Measurements from ENCODE around the gene KLF4.
A peak's percentile ranks its signal among the peaks of the same experiment; 100 is the strongest.
"Not testable (repeated sequence)": the region's sequence is repeated elsewhere in the genome, so short reads cannot be mapped to it uniquely, and the experiment has no call there.

KLF4 gene

DNA sequence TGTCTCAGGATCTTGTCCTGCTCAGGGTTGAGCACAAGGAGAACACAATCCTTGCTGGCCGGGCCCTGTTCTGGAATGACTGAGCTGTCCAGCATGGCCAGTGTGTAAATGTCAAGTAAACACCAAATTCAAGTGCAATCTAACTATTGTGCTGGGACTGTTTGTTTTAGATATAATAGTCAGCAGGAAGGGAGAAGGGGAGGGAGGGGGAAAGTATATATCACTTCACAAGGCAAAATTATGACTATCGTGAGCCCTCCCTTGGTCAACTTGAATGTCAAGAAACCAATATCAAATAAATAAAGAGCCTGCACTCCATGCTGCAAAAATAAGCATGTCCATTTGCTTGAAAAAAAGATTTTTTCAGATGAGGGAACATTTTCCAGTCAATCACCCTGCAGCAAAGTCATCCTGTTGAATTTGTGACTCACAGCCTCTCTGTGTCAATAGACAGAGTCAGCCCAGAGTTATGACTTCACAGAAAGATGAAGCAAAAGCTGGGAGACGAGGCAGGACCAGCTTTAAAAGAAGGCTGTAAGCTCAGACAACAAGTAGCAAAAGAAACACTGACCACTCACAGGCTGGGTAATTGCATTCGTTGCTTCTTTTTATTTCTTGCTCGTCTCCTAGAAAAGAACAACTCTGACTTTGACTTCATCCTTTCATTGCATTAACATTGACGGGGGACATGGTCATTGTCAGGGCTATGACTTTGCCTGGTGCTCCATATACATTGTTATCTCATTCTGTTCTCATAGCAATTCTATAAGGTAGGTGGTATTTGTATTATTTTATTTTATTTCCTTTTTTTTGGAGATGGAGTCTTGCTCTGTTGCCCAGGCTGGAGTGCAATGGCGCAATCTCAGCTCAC, 15.3 kb upstream of the KLF4 start:
- Histone ChIP-seq H3K9me3 (ENCODE audit: control insufficient read depth, low read length) (no peaks in the 10 kb centered on the region), H3K36me3 (ENCODE audit: control insufficient read depth, insufficient read depth, low read length) (no peaks in the 10 kb centered on the region), H3K4me3 (ENCODE audit: extremely low read depth, insufficient read depth, low read length, poor library complexity, severe bottlenecking) (no peak overlapping the region), H3K27ac (ENCODE audit: low read depth, low read length, severe bottlenecking) (peak overlapping the region; percentile 30), H3K4me1 (ENCODE audit: control insufficient read depth, insufficient read depth, low read length, poor library complexity, severe bottlenecking) (peaks cover 7% of the 10 kb centered on the region)
- WGBS, 2 experiments (ENCODE audit: insufficient coverage in 2 of 2) = 85 to 93% methylated on average over 4 to 5 of the region's 7 CpGs

DNA sequence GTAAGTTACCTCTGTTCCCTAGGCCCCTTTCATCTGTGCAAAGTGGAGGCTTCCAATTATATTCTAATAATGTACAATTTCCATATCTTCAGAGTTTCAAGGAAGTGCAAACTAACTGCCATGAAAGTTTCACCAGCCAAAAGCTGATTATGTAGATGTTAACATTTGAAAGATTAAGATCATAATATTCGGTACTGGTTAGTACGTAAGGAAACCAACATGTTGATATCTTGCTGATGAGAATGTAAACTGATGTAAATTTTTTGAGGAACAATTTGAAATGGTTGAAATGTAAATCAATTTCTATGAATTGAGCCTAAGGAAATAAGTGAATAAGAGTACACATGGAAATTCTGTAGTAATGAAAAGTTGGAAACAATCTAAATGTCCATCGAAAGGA, 12.9 kb upstream of the KLF4 start:
- H3K36me3 ChIP-seq (ENCODE audit: control insufficient read depth, insufficient read depth, low read length) = no peaks in the 10 kb centered on the region
- no peak overlapping the region for H3K27ac ChIP-seq (ENCODE audit: low read depth, low read length, severe bottlenecking)
- peaks cover 7% of the 10 kb centered on the region for H3K4me1 ChIP-seq (ENCODE audit: control insufficient read depth, insufficient read depth, low read length, poor library complexity, severe bottlenecking)
- no peak overlapping the region for H3K4me3 ChIP-seq (ENCODE audit: extremely low read depth, insufficient read depth, low read length, poor library complexity, severe bottlenecking)
- H3K9me3 ChIP-seq (ENCODE audit: control insufficient read depth, low read length) = no peaks in the 10 kb centered on the region
- WGBS, 2 experiments (ENCODE audit: insufficient coverage in 2 of 2) = 98 to 100% methylated on average over 1 to 3 of the region's 3 CpGs

DNA sequence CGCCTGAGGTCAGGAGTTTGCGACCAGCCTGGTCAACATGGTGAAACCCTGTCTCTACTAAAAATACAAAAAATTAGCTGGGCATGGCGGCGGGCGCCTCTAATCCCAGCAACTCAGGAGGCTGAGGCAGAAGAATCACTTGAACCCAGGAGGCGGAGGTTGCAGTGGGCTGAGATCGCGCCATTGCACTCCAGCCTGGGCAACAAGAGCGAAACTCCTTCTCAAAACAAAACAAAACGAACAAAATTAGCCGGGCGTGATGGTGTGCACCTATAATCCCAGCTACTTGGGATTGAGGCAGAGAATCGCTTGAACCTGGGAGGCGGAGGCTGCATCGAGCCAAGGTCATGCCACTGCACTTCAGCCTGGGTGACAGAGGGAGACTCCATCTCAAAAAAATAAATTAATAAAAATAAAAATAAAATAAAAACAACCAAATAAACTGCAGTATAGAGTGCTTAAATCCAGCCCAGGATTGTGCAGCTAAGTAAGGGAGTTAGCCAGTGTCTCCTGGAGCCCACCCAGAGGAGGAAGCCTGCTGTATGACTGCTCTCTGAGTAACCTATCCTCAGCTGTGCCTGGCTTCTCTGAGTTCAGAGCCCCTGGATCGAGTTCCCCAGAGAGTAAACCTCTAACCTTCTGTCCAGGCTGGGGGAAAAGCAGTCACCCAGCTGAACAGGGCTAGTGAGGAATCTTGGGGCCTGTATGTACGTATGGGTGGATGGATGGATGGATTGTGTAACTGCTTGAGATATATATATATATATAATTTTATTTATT, 11.0 kb upstream of the KLF4 start:
- WGBS, 2 experiments (ENCODE audit: insufficient coverage in 2 of 2) = 91 to 95% methylated on average over 7 to 15 of the region's 17 CpGs

DNA sequence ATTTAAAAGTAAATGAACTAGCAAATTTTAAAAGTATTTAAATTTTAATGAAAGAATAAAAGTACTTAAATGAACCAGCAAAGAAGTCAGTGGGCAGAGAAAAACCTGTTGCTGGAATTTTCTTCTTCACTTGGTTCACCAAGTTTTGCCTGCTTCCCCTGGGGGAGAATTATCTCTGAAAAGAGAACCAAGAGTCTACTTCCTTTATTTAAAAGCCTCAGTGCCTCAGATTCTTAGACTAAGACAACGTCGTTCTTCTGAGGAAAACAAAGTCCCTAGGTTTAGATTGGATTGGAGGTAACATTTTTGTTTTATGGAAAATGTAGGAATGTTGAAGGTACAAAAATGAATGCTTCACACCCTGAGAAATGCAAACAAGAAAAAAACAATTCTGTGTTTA, 7.4 kb upstream of the KLF4 start:
- Histone ChIP-seq H3K36me3 (ENCODE audit: control insufficient read depth, insufficient read depth, low read length) (no peaks in the 10 kb centered on the region), H3K4me3 (ENCODE audit: extremely low read depth, insufficient read depth, low read length, poor library complexity, severe bottlenecking) (no peak overlapping the region), H3K27ac (ENCODE audit: low read depth, low read length, severe bottlenecking) (no peak overlapping the region), H3K9me3 (ENCODE audit: control insufficient read depth, low read length) (no peaks in the 10 kb centered on the region), H3K4me1 (ENCODE audit: control insufficient read depth, insufficient read depth, low read length, poor library complexity, severe bottlenecking) (no peaks in the 10 kb centered on the region)
- no CpG with 5 or more reads among the region's 2 CpGs for WGBS, 2 experiments (ENCODE audit: insufficient coverage in 2 of 2)

More for the DNA sequence above, 11.0 kb upstream of the KLF4 start:
- H3K4me1 ChIP-seq (ENCODE audit: control insufficient read depth, insufficient read depth, low read length, poor library complexity, severe bottlenecking); H3K4me3 ChIP-seq (ENCODE audit: extremely low read depth, insufficient read depth, low read length, poor library complexity, severe bottlenecking); H3K36me3 ChIP-seq (ENCODE audit: control insufficient read depth, insufficient read depth, low read length); H3K9me3 ChIP-seq (ENCODE audit: control insufficient read depth, low read length); H3K27ac ChIP-seq (ENCODE audit: low read depth, low read length, severe bottlenecking): not testable (repeated sequence)

DNA sequence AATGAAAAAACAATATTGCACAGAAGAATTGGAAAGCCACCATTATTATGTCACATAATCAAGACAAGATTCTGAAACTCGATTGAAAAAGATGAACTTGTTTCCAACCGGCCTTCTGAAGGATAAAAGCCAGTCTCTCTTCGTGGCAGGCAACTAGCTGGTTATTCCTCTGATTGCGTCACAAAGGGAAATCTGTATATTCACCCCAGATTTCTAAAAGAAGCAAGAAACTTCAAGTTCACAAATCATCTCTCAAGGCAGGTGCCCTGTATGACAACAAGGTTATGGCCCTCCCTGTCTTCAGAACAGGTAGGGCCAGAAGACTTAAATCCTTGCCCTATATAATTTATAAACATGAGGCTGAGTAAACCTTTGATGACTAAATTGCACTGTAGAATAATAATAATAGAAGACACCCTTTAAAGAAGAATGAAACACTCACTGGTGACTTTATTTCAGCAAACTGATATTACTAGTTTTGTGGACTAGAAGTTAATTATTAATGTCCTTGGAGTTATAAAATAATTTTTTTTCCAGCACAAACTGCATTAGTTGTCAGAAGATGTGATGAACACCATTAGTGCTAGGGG, 2.9 kb upstream of the KLF4 start:
- H3K36me3 ChIP-seq (ENCODE audit: control insufficient read depth, insufficient read depth, low read length) = no peaks in the 10 kb centered on the region
- H3K27ac ChIP-seq (ENCODE audit: low read depth, low read length, severe bottlenecking) = no peak overlapping the region
- H3K9me3 ChIP-seq (ENCODE audit: control insufficient read depth, low read length) = no peaks in the 10 kb centered on the region
- no peak overlapping the region for H3K4me3 ChIP-seq (ENCODE audit: extremely low read depth, insufficient read depth, low read length, poor library complexity, severe bottlenecking)
- peaks cover 4% of the 10 kb centered on the region for H3K4me1 ChIP-seq (ENCODE audit: control insufficient read depth, insufficient read depth, low read length, poor library complexity, severe bottlenecking)
- 90 to 95% methylated on average over 4 of the region's 4 CpGs for WGBS, 2 experiments (ENCODE audit: insufficient coverage in 2 of 2)

DNA sequence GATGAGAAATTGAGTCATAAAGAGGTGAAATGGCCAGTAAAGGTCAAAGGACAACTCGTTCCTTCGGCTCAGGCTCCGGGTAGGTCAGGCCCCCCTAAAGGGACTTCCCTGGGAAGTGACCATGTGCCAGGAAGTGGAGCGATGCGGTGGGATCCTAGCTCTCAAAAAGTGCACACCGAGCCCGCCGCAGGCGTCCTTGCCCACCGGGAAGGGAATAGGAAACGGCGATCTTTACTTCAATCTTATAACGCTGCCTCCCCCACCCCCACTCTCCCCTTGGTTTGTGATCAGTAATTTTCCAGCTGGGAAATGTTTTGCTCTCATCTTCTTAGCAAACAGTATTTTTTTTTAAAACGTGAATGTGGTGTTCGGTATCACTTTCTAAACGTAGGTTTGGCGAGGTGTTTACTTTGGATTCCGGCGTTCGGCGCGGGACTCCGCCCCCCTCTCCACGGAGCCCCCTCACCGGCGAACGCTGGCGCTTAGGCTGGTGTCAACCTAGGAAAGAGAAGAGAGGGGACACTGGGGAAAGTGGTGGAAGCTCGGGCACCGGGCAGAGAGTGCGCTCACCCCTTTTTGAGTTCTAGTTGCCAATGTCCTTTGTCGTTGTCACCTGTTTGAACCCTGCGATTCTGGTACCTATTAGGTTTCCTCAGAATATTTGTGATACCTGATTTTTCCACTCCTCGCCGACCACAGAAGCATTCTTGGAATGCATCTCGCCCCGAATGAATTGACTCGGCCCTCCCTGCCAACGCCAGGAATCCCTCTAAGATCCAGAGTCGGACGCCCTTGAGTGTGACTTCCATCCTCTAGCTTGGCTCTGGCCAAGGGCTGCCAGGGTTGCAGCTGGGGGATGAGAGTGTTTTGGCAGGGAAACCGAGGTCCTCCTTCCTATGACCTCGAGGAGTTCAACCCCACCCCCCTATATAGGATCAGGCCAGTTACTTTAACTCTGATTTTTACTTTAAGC, 1.8 kb upstream of the KLF4 start:
- H3K36me3 ChIP-seq (ENCODE audit: control insufficient read depth, insufficient read depth, low read length) = no peaks in the 10 kb centered on the region
- H3K4me1 ChIP-seq (ENCODE audit: control insufficient read depth, insufficient read depth, low read length, poor library complexity, severe bottlenecking) = peaks cover 4% of the 10 kb centered on the region
- no peak overlapping the region for H3K27ac ChIP-seq (ENCODE audit: low read depth, low read length, severe bottlenecking)
- peak overlapping the region; percentile 49 for H3K4me3 ChIP-seq (ENCODE audit: extremely low read depth, insufficient read depth, low read length, poor library complexity, severe bottlenecking)
- H3K9me3 ChIP-seq (ENCODE audit: control insufficient read depth, low read length) = no peaks in the 10 kb centered on the region
- WGBS, 2 experiments (ENCODE audit: insufficient coverage in 2 of 2) = 6 to 8% methylated on average over 8 to 20 of the region's 43 CpGs

DNA sequence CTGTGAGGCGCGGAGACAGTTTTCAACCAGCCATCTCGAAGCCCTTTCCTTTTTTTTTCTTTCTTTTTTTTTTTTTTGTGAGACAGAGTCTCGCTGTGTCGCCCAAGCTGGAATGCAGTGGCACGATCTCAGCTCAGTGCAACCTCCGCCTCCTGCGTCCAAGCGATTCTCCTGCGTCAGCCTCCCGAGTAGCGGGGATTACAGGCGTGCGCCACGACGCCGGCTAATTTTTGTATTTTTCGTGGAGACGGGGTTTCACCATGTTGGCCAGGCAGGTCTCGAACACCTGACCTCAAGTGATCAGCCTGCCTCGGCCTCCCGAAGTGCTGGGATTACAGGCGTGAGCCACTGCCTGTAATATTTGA, 1.0 kb upstream of the KLF4 start:
- WGBS, 2 experiments (ENCODE audit: insufficient coverage in 2 of 2) = 11% methylated on average over 17 to 19 of the region's 23 CpGs
- H3K9me3 ChIP-seq (ENCODE audit: control insufficient read depth, low read length); H3K36me3 ChIP-seq (ENCODE audit: control insufficient read depth, insufficient read depth, low read length); H3K4me1 ChIP-seq (ENCODE audit: control insufficient read depth, insufficient read depth, low read length, poor library complexity, severe bottlenecking): not testable (repeated sequence)
- peak overlapping the region; percentile 91 for H3K27ac ChIP-seq (ENCODE audit: low read depth, low read length, severe bottlenecking)
- H3K4me3 ChIP-seq (ENCODE audit: extremely low read depth, insufficient read depth, low read length, poor library complexity, severe bottlenecking) = peak overlapping the region; percentile 49

DNA sequence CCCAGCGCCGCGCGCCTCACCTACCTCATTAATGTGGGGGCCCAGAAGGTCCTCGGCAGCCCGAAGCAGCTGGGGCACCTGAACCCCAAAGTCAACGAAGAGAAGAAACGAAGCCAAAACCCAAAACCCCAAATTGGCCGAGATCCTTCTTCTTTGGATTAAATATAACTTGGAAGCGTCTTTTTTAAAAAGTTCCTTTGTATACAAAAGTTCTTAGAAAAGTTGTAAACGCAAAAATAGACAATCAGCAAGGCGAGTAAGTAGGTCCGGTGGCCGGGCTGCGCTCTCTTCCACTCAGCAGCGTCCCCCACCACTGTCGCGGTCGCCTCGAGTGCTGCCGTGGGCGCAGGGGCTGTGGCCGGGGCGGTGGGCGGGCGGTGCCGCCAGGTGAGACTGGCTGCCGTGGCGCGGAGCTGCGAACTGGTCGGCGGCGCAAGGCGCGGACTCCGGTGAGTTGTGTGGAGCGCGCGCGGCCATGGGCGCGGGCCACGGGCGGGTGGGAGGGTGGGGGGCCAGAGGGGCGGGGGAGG, 360 bp downstream of the KLF4 start:
- WGBS, 2 experiments (ENCODE audit: insufficient coverage in 2 of 2) = 0% methylated on average over 4 to 9 of the region's 46 CpGs
- H3K27ac ChIP-seq (ENCODE audit: low read depth, low read length, severe bottlenecking) = no peak overlapping the region
- H3K4me1 ChIP-seq (ENCODE audit: control insufficient read depth, insufficient read depth, low read length, poor library complexity, severe bottlenecking) = peaks cover 4% of the 10 kb centered on the region
- no peaks in the 10 kb centered on the region for H3K36me3 ChIP-seq (ENCODE audit: control insufficient read depth, insufficient read depth, low read length)
- H3K4me3 ChIP-seq (ENCODE audit: extremely low read depth, insufficient read depth, low read length, poor library complexity, severe bottlenecking) = peak overlapping the region; percentile 38
- H3K9me3 ChIP-seq (ENCODE audit: control insufficient read depth, low read length) = no peaks in the 10 kb centered on the region

DNA sequence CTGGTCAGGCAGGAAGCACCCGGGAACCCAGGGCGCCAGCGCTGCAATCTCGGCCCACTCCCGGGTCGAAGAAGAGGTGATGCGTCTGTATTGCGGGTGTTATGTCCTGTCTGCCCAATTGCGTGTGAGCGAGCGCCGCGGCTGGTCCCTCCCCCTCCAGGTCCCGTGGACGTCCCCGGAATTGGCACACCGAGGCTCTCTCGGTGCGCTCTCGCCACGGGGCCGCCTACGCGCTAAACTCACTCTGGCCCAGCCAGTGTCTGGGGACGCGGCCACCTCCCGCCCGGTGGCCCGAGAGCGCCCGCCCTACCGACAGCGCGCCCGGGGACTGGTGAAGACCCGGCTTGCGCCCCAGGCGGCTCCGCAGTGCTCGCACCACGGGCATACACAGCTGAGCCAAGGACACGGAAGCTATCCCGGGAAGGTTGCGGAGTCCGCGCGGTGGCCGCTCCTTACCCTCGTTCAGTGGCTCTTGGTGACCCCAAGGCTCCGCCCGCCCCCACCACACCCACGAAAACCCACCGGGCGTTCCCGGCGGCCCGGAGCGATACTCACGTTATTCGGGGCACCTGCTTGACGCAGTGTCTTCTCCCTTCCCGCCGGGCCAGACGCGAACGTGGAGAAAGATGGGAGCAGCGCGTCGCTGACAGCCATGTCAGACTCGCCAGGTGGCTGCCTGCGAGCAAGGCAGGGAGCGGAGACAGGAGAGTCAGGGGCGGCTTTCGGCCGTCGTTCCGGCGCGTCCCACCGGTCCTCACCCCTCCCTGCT, 1.0 kb downstream of the KLF4 start:
- 0 to 1% methylated on average over 57 to 72 of the region's 80 CpGs for WGBS, 2 experiments (ENCODE audit: insufficient coverage in 2 of 2)
- H3K4me3 ChIP-seq (ENCODE audit: extremely low read depth, insufficient read depth, low read length, poor library complexity, severe bottlenecking) = peak overlapping the region; percentile 38
- H3K36me3 ChIP-seq (ENCODE audit: control insufficient read depth, insufficient read depth, low read length) = no peaks in the 10 kb centered on the region
- H3K9me3 ChIP-seq (ENCODE audit: control insufficient read depth, low read length) = no peaks in the 10 kb centered on the region
- no peak overlapping the region for H3K27ac ChIP-seq (ENCODE audit: low read depth, low read length, severe bottlenecking)
- H3K4me1 ChIP-seq (ENCODE audit: control insufficient read depth, insufficient read depth, low read length, poor library complexity, severe bottlenecking) = peaks cover 4% of the 10 kb centered on the region

All from mesodermal cell (in vitro differentiated cells).